ENCODE results near the gene SPG7. TPM values are rescaled to one million over a fixed set of nuclear protein-coding genes. Genes with fewer than 3 reads are reported as not detected.

The SPG7 gene
- total RNA-seq, 1 donor from 2014 or later = 115 TPM

- Mint-ChIP-seq H3K27ac (peak overlapping the region; percentile 80), H3K9me3 (no peaks in the 10 kb centered on the region), H3K27me3 (ENCODE audit: low read depth) (no peaks in the 10 kb centered on the region), H3K36me3 (ENCODE audit: low read depth) (peaks cover 5% of the 10 kb centered on the region), H3K4me1 (ENCODE audit: low read depth) (peaks cover 24% of the 10 kb centered on the region), H3K4me3 (ENCODE audit: low read depth) (peak overlapping the region; percentile 74)
- no peak for DNase-seq (ENCODE audit: low spot score)
- intact Hi-C loops (cut with micrococcal nuclease) = loop anchor here (5.0 kb wide), 2 partner anchors 84 to 264 kb away; no protein-coding TSS in a partner anchor
These were observed 1.4 kb upstream of the SPG7 start for GRCh38 chr16:89506791-89507191.

- no peak for DNase-seq (ENCODE audit: low spot score)
- Mint-ChIP-seq H3K27ac (peak overlapping the region; percentile 80), H3K9me3 (no peaks in the 10 kb centered on the region), H3K4me1 (ENCODE audit: low read depth) (peaks cover 24% of the 10 kb centered on the region), H3K4me3 (ENCODE audit: low read depth) (peak overlapping the region; percentile 74), H3K27me3 (ENCODE audit: low read depth) (no peaks in the 10 kb centered on the region), H3K36me3 (ENCODE audit: low read depth) (peaks cover 5% of the 10 kb centered on the region)
- intact Hi-C loops (cut with micrococcal nuclease) = loop anchor here (5.0 kb wide), 2 partner anchors 85 to 265 kb away; no protein-coding TSS in a partner anchor
These were observed 879 bp upstream of the SPG7 start for GRCh38 chr16:89507214-89507833.

- Mint-ChIP-seq H3K27me3 (ENCODE audit: low read depth) (no peaks in the 10 kb centered on the region), H3K36me3 (ENCODE audit: low read depth) (peaks cover 20% of the 10 kb centered on the region), H3K4me3 (ENCODE audit: low read depth) (peak overlapping the region; percentile 90), H3K9me3 (no peaks in the 10 kb centered on the region), H3K27ac (no peak overlapping the region), H3K4me1 (ENCODE audit: low read depth) (peaks cover 17% of the 10 kb centered on the region)
- no peak for DNase-seq (ENCODE audit: low spot score)
- intact Hi-C loops (cut with micrococcal nuclease) = no loop called here
These were observed 2.3 kb downstream of the SPG7 start for GRCh38 chr16:89510526-89510925.

GRCh38 chr16:89511374-89511773 lies 3.2 kb downstream of the SPG7 start:
- Mint-ChIP-seq H3K9me3 (no peaks in the 10 kb centered on the region), H3K36me3 (ENCODE audit: low read depth) (peaks cover 20% of the 10 kb centered on the region), H3K27me3 (ENCODE audit: low read depth) (no peaks in the 10 kb centered on the region), H3K4me1 (ENCODE audit: low read depth) (peaks cover 9% of the 10 kb centered on the region), H3K4me3 (ENCODE audit: low read depth) (peak overlapping the region; percentile 21), H3K27ac (no peak overlapping the region)
- DNase-seq (ENCODE audit: low spot score) = no peak
- intact Hi-C loops (cut with micrococcal nuclease) = no loop called here

- H3K4me3 Mint-ChIP-seq (ENCODE audit: low read depth) = no peak overlapping the region
- intact Hi-C loops (cut with micrococcal nuclease) = no loop called here
- H3K36me3 Mint-ChIP-seq (ENCODE audit: low read depth) = peaks cover 28% of the 10 kb centered on the region
- no peak overlapping the region for H3K27ac Mint-ChIP-seq
- DNase-seq (ENCODE audit: low spot score) = no peak
- peaks cover 3% of the 10 kb centered on the region for H3K4me1 Mint-ChIP-seq (ENCODE audit: low read depth)
- no peaks in the 10 kb centered on the region for H3K9me3 Mint-ChIP-seq
- no peaks in the 10 kb centered on the region for H3K27me3 Mint-ChIP-seq (ENCODE audit: low read depth)
These were observed 4.2 kb downstream of the SPG7 start for GRCh38 chr16:89512453-89512852.

GRCh38 chr16:89517128-89517527 lies 8.9 kb downstream of the SPG7 start:
- Mint-ChIP-seq H3K36me3 (ENCODE audit: low read depth) (peaks cover 54% of the 10 kb centered on the region), H3K4me1 (ENCODE audit: low read depth) (no peaks in the 10 kb centered on the region), H3K4me3 (ENCODE audit: low read depth) (no peak overlapping the region), H3K9me3 (no peaks in the 10 kb centered on the region), H3K27ac (no peak overlapping the region), H3K27me3 (ENCODE audit: low read depth) (no peaks in the 10 kb centered on the region)
- intact Hi-C loops (cut with micrococcal nuclease) = no loop called here
- no peak for DNase-seq (ENCODE audit: low spot score)

GRCh38 chr16:89519881-89520280 lies 11.7 kb downstream of the SPG7 start:
- Mint-ChIP-seq H3K27ac (no peak overlapping the region), H3K9me3 (no peaks in the 10 kb centered on the region), H3K4me3 (ENCODE audit: low read depth) (no peak overlapping the region), H3K36me3 (ENCODE audit: low read depth) (peaks cover 63% of the 10 kb centered on the region), H3K27me3 (ENCODE audit: low read depth) (no peaks in the 10 kb centered on the region), H3K4me1 (ENCODE audit: low read depth) (no peaks in the 10 kb centered on the region)
- no peak for DNase-seq (ENCODE audit: low spot score)
- intact Hi-C loops (cut with micrococcal nuclease) = no loop called here

GRCh38 chr16:89522287-89522686 lies 14.1 kb downstream of the SPG7 start:
- no peak overlapping the region for H3K4me3 Mint-ChIP-seq (ENCODE audit: low read depth)
- H3K4me1 Mint-ChIP-seq (ENCODE audit: low read depth) = no peaks in the 10 kb centered on the region
- peaks cover 77% of the 10 kb centered on the region for H3K36me3 Mint-ChIP-seq (ENCODE audit: low read depth)
- DNase-seq (ENCODE audit: low spot score) = no peak
- no peaks in the 10 kb centered on the region for H3K9me3 Mint-ChIP-seq
- H3K27me3 Mint-ChIP-seq (ENCODE audit: low read depth) = no peaks in the 10 kb centered on the region
- intact Hi-C loops (cut with micrococcal nuclease) = no loop called here
- no peak overlapping the region for H3K27ac Mint-ChIP-seq

GRCh38 chr16:89523680-89524344 lies 15.6 kb downstream of the SPG7 start:
- Mint-ChIP-seq H3K27ac (no peak overlapping the region), H3K36me3 (ENCODE audit: low read depth) (peaks cover 75% of the 10 kb centered on the region), H3K4me1 (ENCODE audit: low read depth) (no peaks in the 10 kb centered on the region), H3K27me3 (ENCODE audit: low read depth) (no peaks in the 10 kb centered on the region), H3K9me3 (no peaks in the 10 kb centered on the region), H3K4me3 (ENCODE audit: low read depth) (no peak overlapping the region)
- no peak for DNase-seq (ENCODE audit: low spot score)
- intact Hi-C loops (cut with micrococcal nuclease) = no loop called here

GRCh38 chr16:89525146-89525913 lies 17.1 kb downstream of the SPG7 start:
- no peaks in the 10 kb centered on the region for H3K4me1 Mint-ChIP-seq (ENCODE audit: low read depth)
- H3K27ac Mint-ChIP-seq = no peak overlapping the region
- no peaks in the 10 kb centered on the region for H3K9me3 Mint-ChIP-seq
- no peak for DNase-seq (ENCODE audit: low spot score)
- peaks cover 79% of the 10 kb centered on the region for H3K36me3 Mint-ChIP-seq (ENCODE audit: low read depth)
- H3K27me3 Mint-ChIP-seq (ENCODE audit: low read depth) = no peaks in the 10 kb centered on the region
- H3K4me3 Mint-ChIP-seq (ENCODE audit: low read depth) = no peak overlapping the region
- intact Hi-C loops (cut with micrococcal nuclease) = no loop called here

- Mint-ChIP-seq H3K36me3 (ENCODE audit: low read depth) (peaks cover 74% of the 10 kb centered on the region), H3K4me1 (ENCODE audit: low read depth) (peaks cover 2% of the 10 kb centered on the region), H3K27me3 (ENCODE audit: low read depth) (no peaks in the 10 kb centered on the region), H3K27ac (no peak overlapping the region), H3K4me3 (ENCODE audit: low read depth) (no peak overlapping the region), H3K9me3 (no peaks in the 10 kb centered on the region)
- no peak for DNase-seq (ENCODE audit: low spot score)
- intact Hi-C loops (cut with micrococcal nuclease) = no loop called here
These were observed 20.9 kb downstream of the SPG7 start for GRCh38 chr16:89529097-89529496.

GRCh38 chr16:89530401-89531381 lies 22.5 kb downstream of the SPG7 start:
- intact Hi-C loops (cut with micrococcal nuclease) = no loop called here

More at GRCh38 chr16:89530401-89531381, 22.5 kb downstream of the SPG7 start:
- peaks cover 73% of the 10 kb centered on the region for H3K36me3 Mint-ChIP-seq (ENCODE audit: low read depth)
- H3K27ac Mint-ChIP-seq = no peak overlapping the region
- no peak overlapping the region for H3K4me3 Mint-ChIP-seq (ENCODE audit: low read depth)
- no peak for DNase-seq (ENCODE audit: low spot score)
- H3K27me3 Mint-ChIP-seq (ENCODE audit: low read depth) = no peaks in the 10 kb centered on the region
- no peaks in the 10 kb centered on the region for H3K9me3 Mint-ChIP-seq
- H3K4me1 Mint-ChIP-seq (ENCODE audit: low read depth) = peaks cover 14% of the 10 kb centered on the region
